HG02938 (cell line): ENCODE data around the gene SLAMF6.

Experiments used
- ATAC-seq: cut with Tn5 transposase; IDR thresholded peaks from one replicate; pipeline ENCODE4 v1.9.1; 2021; ENCODE audit warnings: mild to moderate bottlenecking, moderate library complexity; ENCODE audit not compliant: unreplicated experiment

SLAMF6 gene

DNA sequence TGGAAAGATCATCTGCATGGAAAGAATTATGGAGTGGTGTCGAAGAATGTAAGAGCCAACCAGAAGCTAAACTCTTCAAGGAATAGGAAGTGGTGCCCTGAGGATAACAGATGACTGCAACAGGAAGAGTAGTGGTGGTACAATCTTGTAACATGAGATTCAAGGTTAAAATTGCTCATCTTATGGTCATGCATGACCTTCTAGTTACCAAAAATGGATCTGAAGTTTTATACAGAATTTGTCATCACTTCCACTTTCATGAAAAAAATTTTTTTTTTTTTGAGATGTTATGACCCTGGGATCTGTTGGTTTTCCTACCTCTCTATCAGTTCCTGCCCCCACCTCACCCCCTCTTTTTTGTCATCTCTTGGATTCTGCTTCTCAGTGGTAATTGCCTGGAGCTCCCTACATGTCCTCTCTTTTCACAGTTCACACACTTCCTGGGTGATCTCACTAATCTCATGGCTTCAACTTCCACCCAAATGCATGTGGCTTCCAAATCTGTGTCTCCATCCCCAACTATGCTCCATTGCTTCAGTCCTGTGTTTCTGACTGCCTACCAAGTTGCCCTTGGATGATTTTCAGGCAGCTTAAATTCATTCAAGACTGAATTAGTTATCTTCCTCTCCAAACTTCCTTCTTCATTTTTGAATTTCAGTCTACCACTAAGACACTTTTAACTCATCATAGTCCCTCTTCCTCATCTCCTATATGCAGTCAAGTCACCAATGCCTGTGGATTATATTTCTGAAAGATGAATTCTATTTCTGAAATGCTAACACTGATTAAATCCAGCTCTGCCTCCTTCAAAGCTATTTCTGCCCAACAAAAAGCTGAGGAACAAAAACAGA, 48.4 kb downstream of the SLAMF6 start:
- peak; percentile 54 for ATAC-seq

- no peak for ATAC-seq
Observed at GRCh38 chr1:160472112-160472511, 50.9 kb downstream of the SLAMF6 start.

DNA sequence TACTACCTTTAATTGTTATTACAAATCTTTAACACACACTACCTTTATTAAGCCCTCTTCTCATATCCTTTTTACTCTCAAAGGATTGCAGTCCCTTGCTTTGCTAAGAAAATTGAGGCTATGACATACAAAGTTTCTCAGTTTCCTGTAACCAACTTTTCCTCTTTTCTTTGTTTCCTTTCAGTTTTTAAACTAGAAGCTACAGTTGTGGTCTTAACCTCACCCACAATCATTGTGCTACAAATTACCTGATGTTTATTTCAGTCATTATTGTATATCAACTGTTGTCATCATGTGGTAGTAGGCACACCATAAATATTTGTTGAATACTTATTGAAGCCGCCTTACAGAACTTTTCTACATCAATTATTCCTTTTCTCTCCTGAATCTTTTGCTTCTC, 51.8 kb downstream of the SLAMF6 start:
- ATAC-seq = no peak

- ATAC-seq = no peak
Observed at GRCh38 chr1:160467576-160467975, 55.5 kb downstream of the SLAMF6 start.

GRCh38 chr1:160466961-160467360, 56.1 kb downstream of the SLAMF6 start:
- ATAC-seq = no peak

DNA sequence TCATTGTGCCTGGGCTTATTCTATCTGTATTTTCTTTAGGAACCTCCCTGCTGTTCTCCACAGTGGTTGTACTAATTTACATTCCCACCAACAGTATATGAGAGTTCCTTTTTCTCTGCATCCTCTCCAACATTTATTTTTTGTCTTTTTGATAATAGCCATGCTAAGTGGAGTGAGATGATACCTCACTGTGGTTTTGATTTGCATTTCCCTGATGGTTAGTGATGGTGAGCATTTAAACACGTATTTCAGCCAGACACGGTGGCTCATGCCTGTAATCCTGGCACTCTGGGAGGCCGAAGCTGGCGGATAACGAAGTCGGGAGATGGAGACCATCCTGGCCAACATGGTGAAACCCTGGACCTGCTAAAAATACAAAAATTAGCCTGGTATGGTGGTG, 57.9 kb downstream of the SLAMF6 start:
- no peak for ATAC-seq

DNA sequence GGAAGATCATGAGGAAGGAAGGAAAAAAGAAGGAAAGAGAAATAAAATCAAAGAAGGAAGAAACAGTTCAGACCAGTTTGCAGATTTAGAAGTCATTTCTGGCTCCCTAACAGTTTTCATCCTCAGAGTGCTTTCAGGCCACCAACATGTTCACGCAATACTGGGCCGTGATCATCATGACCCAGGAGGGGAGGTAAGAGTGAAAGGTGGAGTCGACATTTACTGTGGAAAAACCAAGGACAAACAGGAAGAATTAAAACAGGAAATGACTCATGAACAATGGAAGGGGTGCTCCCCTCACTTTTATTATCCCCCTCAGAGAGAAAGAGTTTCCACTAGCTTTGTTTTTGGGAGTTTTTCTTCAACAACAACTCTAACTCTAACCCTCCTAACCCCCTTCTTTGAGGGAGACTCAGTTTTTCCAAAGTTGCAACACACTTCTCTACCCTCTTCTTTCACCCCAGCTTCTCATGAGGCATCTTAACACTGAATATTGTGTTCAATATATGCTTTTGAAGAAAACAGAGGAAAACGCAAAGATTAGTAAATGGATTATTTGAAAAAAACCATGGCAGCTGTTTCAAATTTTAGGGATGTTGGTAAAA, 62.3 kb downstream of the SLAMF6 start:
- ATAC-seq = no peak

DNA sequence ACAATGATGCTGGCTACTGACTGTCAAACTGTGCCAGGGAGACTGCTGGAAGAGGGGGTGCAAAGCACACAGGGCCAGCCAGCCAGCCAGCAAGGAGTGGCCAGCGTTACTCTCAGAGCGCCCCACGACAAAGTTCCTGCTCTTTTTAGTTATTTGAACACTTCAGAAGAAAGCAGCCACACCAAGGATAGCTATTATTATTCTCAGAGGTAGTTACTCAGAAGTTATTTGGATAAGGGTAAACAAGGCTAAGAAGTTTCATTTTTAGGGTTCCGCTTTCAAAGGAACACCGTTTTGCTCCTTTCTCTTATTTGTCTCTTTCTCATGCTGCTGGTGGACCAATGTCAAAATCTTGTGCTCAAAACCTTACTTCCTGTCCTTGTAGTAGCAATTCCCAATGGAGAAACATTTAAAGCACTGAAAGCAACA, 62.8 kb downstream of the SLAMF6 start:
- ATAC-seq = no peak

DNA sequence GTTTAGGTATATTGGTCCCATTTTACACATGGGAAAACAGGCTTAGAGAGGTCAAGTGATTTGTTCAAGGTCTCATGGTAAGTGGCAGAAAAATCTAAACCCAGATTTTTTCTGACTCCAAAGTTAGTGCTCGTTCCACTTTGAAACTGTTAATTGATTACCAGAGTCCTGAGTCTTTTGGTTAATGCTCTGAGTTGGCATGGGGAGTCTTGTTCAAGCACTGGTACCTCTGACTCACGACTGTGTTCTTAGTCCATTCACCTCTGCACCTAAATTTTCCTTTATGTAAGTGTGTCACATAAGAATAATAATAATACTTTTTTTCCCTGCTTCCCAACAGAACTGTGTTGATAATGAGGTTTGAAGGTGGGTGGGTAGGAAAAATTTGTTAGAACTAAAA, 63.4 kb downstream of the SLAMF6 start:
- ATAC-seq = no peak

GRCh38 chr1:160459056-160459455, 64.0 kb downstream of the SLAMF6 start:
- ATAC-seq = no peak

DNA sequence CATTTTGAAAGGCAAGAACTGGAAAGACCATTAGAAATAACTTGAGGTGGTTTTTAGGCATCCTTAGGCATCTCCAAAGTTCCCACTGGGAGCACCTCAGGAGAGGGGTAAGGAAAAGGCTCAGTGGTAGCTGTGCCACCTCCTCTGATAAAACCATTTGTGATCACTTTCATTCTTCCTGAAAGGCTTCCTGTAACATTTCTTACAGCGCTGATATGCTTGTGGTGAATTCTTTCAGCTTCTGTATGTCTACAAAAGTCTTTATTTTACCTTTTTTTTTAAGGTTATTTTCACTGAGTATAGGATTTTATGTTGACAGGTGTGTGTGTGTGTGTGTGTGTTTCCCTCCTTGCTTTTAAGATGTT, 67.9 kb downstream of the SLAMF6 start:
- no peak for ATAC-seq

DNA sequence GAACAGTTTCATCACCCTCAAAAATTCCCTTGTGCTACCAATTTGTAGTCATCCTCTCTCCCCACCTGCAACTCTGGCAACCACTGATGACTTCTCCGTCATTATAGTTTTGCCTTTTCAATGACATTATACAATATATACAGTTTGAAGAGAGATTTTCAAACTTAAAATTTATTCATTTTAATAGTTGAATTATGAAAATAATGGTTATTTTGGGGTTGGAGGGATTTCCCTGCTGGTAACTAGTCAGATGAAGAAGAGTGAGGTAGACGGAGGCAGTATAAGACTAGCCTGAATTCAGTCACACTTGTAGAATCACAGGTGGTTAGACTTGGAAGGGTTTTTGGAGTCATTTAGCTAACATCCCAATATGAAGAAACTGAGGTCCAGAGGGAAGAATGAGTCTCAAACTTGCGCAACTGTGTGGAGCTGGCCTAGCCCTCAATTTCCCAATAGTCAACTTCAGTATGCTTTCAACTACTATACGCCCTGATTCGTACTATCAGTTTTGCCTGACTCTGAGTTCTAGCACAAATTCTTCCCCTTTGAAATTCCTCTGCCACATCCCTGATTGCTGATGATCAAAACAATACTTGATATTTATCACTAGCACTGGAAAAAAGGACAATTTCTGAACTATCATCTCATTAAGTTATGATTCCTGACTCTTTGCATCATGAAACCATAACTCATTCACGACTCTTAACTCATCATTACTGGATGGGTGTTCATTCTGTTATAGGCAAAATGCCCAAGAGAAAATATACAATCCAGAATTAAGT, 68.5 kb downstream of the SLAMF6 start:
- no peak for ATAC-seq

DNA sequence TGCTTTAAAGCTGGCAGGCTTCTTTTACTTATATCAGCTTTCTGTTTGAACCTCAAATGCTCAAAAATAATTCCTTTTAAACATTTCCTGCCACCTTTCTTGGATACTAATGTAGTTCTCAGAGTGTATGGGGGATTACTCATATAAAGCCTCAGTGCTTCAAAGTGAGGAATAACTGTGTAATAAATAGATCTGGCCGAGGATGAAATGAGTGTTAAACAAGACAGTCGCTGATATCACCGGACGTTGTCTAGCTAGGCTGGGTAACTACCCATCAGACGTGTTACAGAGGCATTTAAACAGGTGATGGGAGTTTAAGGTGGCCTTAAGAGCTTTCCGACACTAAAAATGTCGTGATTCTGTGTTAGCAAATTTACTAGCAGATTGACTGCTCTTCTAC, 69.6 kb downstream of the SLAMF6 start:
- ATAC-seq = peak; percentile 58

DNA sequence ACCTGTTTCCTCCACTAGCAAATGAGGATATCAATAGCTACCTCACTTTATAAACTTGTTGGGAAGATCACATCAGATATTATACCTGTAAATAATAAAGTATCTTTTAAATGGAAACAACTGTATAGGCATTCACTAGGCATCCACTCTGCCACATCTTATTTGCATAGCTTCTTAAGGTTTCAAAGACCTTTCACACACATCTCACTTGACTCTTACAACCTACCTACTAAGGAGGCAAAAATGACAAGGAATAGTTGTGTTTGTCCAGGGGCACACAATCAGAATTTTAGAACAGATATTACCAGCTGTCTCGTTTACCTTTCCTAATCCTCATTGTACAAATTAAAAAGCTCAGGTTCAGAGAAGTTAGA, 71.2 kb downstream of the SLAMF6 start:
- ATAC-seq = no peak

GRCh38 chr1:160451119-160451858, 71.8 kb downstream of the SLAMF6 start:
- peak; percentile 53 for ATAC-seq

- ATAC-seq = no peak
Observed at GRCh38 chr1:160449494-160449893, 73.6 kb downstream of the SLAMF6 start.

- ATAC-seq = no peak
Observed at GRCh38 chr1:160446945-160447600, 76.0 kb downstream of the SLAMF6 start.

GRCh38 chr1:160439718-160440117, 83.3 kb downstream of the SLAMF6 start:
- ATAC-seq = no peak

GRCh38 chr1:160438935-160439334, 84.1 kb downstream of the SLAMF6 start:
- no peak for ATAC-seq

- ATAC-seq = no peak
Observed at GRCh38 chr1:160438317-160438918, 84.6 kb downstream of the SLAMF6 start.
